Liver (tissue), 3 donors: ENCODE results near the gene IGF1R.

ENCODE experiments used
- CTCF ChIP-seq: fragments of 150-350 bp; IDR thresholded peaks from 2 replicates; pipeline ENCODE4 v1.5.1; 2017; ENCODE audit warnings: improper control_type of control experiment, low read depth, low read length; ENCODE audit not compliant: missing input control
- EGR1 ChIP-seq, 2 donors: IDR thresholded peaks; 2 replicates each; pipeline ENCODE4 v1.6.1; 2016 to 2018; ENCODE audit warnings: antibody characterized with exemption in 2 of 2, low read depth in 2 of 2
- FOXA1 ChIP-seq: IDR thresholded peaks from 2 replicates; pipeline ENCODE4 v1.6.1; 2016; ENCODE audit warnings: antibody characterized with exemption
- FOXA2 ChIP-seq: IDR thresholded peaks from 2 replicates; pipeline ENCODE4 v1.6.1; 2016; ENCODE audit warnings: antibody characterized with exemption
- GABPA ChIP-seq, 2 donors: IDR thresholded peaks in 1 of 2; conservative IDR thresholded peaks in 1 of 2; 2 replicates each; pipeline ENCODE4 v1.6.1; 2016; ENCODE audit warnings: antibody characterized with exemption in 2 of 2, mild to moderate bottlenecking in 1 of 2, moderate library complexity in 1 of 2
- HNF4A ChIP-seq, 2 donors: conservative IDR thresholded peaks; 2 replicates each; pipeline ENCODE4 v1.6.1; 2016; ENCODE audit warnings: antibody characterized with exemption in 2 of 2, mild to moderate bottlenecking in 2 of 2
- HNF4G ChIP-seq: IDR thresholded peaks from 2 replicates; pipeline ENCODE4 v1.6.1; 2016; ENCODE audit warnings: antibody characterized with exemption
- JUND ChIP-seq, 2 donors: IDR thresholded peaks; 2 replicates each; pipeline ENCODE4 v1.6.1; 2016; ENCODE audit warnings: antibody characterized with exemption in 2 of 2
- MAX ChIP-seq: IDR thresholded peaks from 2 replicates; pipeline ENCODE4 v1.6.1; 2016; ENCODE audit warnings: antibody characterized with exemption
- REST ChIP-seq: IDR thresholded peaks from 2 replicates; pipeline ENCODE4 v1.6.1; 2016; ENCODE audit warnings: antibody characterized with exemption, mild to moderate bottlenecking
- RXRA ChIP-seq, 2 donors: IDR thresholded peaks; 2 replicates each; pipeline ENCODE4 v1.6.1; 2017 to 2018; ENCODE audit warnings: antibody characterized with exemption in 2 of 2, mild to moderate bottlenecking in 1 of 2
- SP1 ChIP-seq: IDR thresholded peaks from 2 replicates; pipeline ENCODE4 v1.6.1; 2018; ENCODE audit warnings: antibody characterized with exemption, mild to moderate bottlenecking
- TAF1 ChIP-seq: conservative IDR thresholded peaks from 2 replicates; pipeline ENCODE4 v1.6.1; 2016; ENCODE audit warnings: antibody characterized with exemption, mild to moderate bottlenecking
- YY1 ChIP-seq: IDR thresholded peaks from 2 replicates; pipeline ENCODE4 v1.6.1; 2016; ENCODE audit warnings: antibody characterized with exemption, mild to moderate bottlenecking
- donor health status: healthy.
- donor health status: healthy.

GRCh38 chr15:98729446-98730042, 81.2 kb downstream of the IGF1R start:
- TF ChIP-seq CTCF = no peak
- TF ChIP-seq SP1 = no peak
- TF ChIP-seq MAX = no peak
- TF ChIP-seq HNF4A (conservative IDR thresholded peaks at IDR 0.05) = no peak
- no peak for TF ChIP-seq EGR1 (IDR thresholded peaks at IDR 0.05; ENCODE audit: low read depth in 2 of 2)
- no peak for TF ChIP-seq FOXA2
- TF ChIP-seq TAF1 = no peak
- no peak for TF ChIP-seq JUND (IDR thresholded peaks at IDR 0.05)
- TF ChIP-seq REST = no peak
- no peak for TF ChIP-seq GABPA (IDR thresholded peaks at IDR 0.05 in 1 of 2, conservative IDR thresholded peaks at IDR 0.05 in 1 of 2)
- no peak for TF ChIP-seq RXRA (IDR thresholded peaks at IDR 0.05)
- no peak for TF ChIP-seq YY1
- no peak for TF ChIP-seq FOXA1
- no peak for TF ChIP-seq HNF4G
